ACHN (cell line): Measurements from ENCODE around the gene TLR3.
A peak's percentile ranks its signal among the peaks of the same experiment; 100 is the strongest.
"Not testable (repeated sequence)": the region's sequence is repeated elsewhere in the genome, so short reads cannot be mapped to it uniquely, and the experiment has no call there.

ENCODE experiments used
- DNase-seq: peaks from one replicate; pipeline ENCODE4 v3.0.0-alpha.2; 2015
- in situ Hi-C: cut with HindIII; loops from 2 replicates; pipeline ENCODE4 v1.10.0; 2017; ENCODE audit warnings: low sequenced_read_pairs, low pct_ligation_motif_present, low pct_unique_long_range_greater_than_20kb

The TLR3 gene

GRCh38 chr4:186037692-186038658 lies 31.0 kb upstream of the TLR3 start:
- peak; percentile 58 for DNase-seq
- in situ Hi-C loops = no loop called here

- in situ Hi-C loops = no loop called here
- no peak for DNase-seq
Observed at GRCh38 chr4:186039697-186040096, 29.3 kb upstream of the TLR3 start.

- no peak for DNase-seq
- in situ Hi-C loops = no loop called here
Observed at GRCh38 chr4:186040316-186040715, 28.6 kb upstream of the TLR3 start.

- in situ Hi-C loops, DNase-seq: not testable (repeated sequence)
Observed at GRCh38 chr4:186047501-186047900, 21.5 kb upstream of the TLR3 start.

DNA sequence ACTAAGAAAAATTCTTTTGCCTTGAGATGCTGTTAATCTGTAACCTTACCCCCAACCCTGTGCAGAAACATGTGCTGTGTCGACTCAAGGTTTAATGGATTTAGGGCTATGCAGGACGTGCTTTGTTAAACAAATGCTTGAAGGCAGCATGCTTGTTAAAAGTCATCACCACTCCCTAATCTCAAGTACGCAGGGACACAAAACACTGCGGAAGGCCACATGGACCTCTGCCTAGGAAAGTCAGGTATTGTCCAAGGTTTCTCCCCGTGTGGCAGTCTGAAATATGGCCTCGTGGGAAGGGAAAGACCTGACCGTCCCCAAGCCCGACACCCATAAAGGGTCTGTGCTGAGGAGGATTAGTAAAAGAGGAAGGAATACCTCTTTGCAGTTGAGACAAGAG lies 18.8 kb upstream of the TLR3 start:
- DNase-seq, in situ Hi-C loops: not testable (repeated sequence)

- in situ Hi-C loops = no loop called here
- DNase-seq = no peak
Observed at GRCh38 chr4:186051096-186051495, 17.9 kb upstream of the TLR3 start.

GRCh38 chr4:186058253-186058979 lies 10.5 kb upstream of the TLR3 start:
- in situ Hi-C loops = no loop called here
- no peak for DNase-seq

DNA sequence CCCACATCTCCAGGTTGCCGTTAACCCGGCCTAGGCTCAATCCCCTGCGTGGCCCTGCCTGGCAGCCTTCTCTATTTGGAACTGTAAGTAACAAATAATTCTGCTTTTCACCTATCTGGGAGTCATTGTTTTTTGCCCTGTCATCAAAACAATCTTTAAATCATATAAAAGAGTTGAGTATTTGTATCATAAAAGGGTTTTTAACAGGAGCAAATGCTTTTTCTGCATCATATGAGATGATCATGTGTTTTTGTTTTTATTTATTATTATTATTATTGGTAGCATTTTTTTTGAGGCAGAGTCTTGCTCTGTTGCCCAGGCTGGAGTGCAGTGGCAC lies 10.0 kb upstream of the TLR3 start:
- in situ Hi-C loops = no loop called here
- no peak for DNase-seq

DNA sequence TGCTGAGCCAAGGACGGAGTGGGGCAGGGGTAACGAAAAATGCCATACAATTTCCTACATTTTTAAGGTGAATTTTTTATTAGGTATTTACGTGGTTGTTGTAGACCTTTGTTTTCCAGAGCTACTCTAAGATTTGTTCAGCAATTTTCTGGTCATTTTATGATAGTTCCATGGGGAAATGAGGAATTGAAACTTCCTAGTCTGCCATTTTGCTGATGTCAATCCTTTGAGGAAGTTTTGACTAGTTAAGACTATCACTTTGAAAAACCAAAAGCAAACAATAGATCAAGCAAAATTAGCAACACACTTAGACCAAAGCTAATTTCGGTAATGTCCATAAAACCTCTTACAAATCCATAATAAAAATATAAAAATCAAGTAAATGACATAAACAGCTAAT lies 7.0 kb upstream of the TLR3 start:
- no peak for DNase-seq
- in situ Hi-C loops = no loop called here

DNA sequence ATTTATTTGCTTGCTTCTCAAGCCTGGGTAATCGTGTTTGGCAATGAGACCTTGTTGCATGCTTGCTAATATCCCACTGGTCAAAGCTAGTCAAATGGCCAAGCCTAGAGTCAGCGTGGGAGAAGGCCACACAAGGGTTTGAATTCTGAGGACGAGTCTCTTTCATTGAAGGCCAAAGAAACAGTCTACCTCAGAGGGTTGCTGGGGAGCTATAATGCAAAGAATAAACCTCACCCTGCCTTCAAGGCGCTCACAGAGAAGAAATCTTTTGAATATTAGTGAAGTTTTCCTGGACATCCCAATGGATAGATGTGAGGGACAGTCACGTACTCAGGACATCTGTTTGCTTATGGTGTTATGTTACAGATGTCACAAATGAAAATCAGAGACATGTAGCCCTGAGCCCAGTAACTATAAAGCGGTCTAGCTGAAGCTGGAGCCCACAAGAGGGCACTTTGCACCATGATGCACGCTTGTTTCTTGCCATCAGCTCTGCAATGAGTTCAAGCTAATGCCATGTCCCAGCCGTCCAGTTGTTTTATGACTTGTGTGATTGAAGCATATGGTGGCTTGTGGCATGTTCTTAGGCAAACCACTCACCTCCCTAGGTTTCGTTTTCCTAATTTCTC lies 1.1 kb upstream of the TLR3 start:
- peak; percentile 74 for DNase-seq
- in situ Hi-C loops = no loop called here

DNA sequence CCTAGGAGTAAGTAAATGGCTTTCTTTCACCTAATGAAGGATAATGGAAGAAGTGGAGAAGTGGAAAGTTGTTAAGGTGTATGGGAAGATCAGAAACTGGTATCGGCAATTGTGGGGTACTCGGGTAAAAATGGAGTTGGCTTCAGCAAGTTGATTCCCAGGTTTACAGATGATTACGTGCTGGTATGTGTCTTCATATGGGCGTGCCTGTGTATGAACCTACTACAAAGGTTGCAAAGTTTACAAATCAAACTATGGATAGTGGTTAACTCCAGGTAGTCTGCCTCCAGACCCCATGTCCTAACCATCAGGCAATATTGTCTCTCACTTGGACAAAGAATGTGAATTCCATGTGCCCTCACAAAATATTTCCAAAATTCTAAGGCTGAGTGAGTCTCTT lies 773 bp downstream of the TLR3 start:
- no peak for DNase-seq
- in situ Hi-C loops = no loop called here

GRCh38 chr4:186072516-186072915 lies 3.6 kb downstream of the TLR3 start:
- DNase-seq = no peak
- in situ Hi-C loops = no loop called here

DNA sequence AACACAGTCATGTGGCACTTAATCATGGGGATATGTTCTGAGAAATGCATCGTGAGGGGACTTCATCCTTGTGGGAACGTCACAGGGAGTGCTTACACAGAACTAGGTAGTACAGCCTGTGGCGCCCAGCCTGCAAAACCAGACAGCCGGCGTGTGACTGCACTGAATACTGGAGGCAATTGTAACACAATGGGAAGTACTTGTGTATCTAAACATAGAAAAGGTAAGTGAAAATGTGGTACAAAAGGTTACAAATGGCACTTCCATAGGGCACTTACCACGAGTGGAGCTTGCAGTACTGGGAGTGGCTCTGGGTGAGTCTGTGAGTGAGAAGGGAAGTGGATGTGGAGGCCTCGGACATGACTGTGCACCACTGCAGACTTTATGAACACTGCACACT lies 5.2 kb downstream of the TLR3 start:
- in situ Hi-C loops = no loop called here
- no peak for DNase-seq

DNA sequence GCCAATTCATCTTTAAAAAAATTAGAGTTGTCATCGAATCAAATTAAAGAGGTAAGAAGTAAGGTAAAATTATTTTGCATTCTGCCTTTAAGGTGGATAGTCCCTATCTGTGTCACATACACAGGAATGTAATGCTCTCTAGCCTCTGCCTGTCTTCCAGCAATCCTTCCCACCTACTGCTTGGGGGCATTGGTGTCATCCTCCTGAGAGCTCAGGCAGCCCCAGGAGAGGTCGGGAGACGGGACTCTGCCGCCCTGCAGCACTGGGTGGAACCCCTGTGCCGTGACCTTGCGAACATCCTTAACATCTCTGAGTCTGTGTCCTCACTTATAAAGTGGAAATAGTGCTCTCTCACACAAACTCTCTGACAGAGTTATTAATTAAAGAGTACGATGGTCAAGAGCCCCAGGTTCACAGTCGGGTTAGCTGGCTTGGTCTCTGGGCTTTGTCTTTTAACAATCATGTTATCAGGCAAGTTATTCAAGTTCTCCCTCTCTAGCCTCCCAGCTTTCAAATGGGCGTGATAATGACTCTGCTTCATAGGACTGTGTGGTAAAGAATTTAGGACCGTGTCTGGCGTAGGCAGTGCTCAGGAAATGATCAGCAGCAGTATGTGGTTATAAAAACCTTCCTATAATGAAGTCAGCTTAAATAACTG lies 10.2 kb downstream of the TLR3 start:
- in situ Hi-C loops = no loop called here
- no peak for DNase-seq

DNA sequence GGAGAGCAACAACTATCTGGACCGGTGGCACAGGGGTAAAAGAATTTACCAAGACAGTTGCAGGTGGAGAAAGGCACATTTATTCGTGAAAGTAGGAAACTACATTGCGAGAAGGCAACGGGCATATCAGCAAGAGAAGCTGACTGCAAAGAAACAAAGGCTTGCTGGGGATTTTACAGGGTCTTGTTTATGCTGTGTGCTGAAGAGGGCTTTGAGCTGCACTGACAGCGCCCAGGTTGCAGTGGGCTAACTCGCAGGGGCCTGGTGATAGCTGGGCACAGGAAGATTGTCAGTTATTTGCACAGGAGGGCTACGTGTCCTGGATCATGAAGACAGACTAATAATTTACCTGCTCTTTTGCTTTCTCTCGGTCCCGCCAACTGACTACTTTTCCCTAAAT lies 10.7 kb downstream of the TLR3 start:
- no peak for DNase-seq
- in situ Hi-C loops = no loop called here

- in situ Hi-C loops = no loop called here
- no peak for DNase-seq
Observed at GRCh38 chr4:186081202-186081807, 12.3 kb downstream of the TLR3 start.

DNA sequence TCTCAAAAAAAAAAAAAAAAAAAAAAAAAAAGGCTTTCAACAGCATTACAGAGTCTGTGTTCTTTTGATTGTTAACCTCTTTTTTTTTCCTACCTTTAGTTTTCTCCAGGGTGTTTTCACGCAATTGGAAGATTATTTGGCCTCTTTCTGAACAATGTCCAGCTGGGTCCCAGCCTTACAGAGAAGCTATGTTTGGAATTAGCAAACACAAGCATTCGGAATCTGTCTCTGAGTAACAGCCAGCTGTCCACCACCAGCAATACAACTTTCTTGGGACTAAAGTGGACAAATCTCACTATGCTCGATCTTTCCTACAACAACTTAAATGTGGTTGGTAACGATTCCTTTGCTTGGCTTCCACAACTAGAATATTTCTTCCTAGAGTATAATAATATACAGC lies 13.3 kb downstream of the TLR3 start:
- no peak for DNase-seq

DNA sequence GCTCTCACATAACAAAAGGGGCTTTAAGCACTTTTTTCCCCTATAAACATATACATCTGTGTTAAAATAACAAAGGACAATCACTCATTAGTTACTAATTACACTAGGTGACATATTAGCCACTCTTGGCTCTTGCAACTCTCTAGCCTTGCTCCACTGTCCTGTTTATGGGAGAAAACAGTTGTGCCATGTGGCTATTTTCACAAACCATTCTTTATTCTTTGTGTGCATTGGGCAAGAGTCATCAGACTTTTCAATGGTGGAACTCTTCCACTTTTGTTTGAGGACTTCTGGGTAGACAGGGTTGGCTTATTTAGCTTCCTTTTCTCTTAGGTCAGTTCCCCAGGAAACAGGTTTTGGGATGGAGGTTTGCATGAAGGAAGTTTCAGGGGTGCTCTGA lies 19.6 kb downstream of the TLR3 start:
- DNase-seq = no peak
- in situ Hi-C loops = no loop called here

More for the DNA sequence above, 13.3 kb downstream of the TLR3 start:
- in situ Hi-C loops = no loop called here

DNA sequence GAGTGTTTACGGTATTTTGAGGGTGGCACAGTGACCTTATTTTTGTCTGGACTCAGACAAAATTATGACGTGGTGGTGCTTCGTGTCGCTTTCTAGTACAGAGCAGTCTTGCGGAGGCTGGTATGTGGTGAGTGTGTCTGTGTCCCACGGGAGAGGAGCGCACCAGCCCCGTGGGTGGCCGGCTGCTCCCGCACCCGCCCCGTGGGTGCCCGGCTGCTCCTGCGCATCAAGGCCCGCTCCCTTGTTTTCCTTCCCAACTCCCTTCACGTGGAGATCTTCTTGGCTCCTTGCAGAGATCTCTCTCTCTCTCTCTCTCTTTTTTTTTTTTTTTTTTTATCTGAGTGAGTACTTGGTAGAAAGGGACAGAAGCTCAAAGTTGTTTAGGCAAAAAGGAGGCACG lies 23.3 kb downstream of the TLR3 start:
- in situ Hi-C loops = no loop called here

More for the DNA sequence above, 23.3 kb downstream of the TLR3 start:
- no peak for DNase-seq
